HepG2 (cell line): Measurements from ENCODE around the gene TCEA3. TPM values are rescaled to one million over a fixed set of nuclear protein-coding genes. Genes with fewer than 3 reads are reported as not detected.

ENCODE experiments used
- CENPBD1 ChIP-seq: sonication (generic); formaldehyde crosslinking; IDR thresholded peaks from 2 replicates; pipeline ENCODE4 v1.8.0; 2022; ENCODE audit warnings: missing genetic modification reagents, low read depth, mild to moderate bottlenecking, borderline replicate concordance
- FOXO1 ChIP-seq: sonication (generic); formaldehyde crosslinking; IDR thresholded peaks from 2 replicates; pipeline ENCODE4 v1.4.0; 2020; ENCODE audit warnings: missing genetic modification reagents
- HNRNPUL1 ChIP-seq: fragments of 200-400 bp; formaldehyde crosslinking; IDR thresholded peaks from 2 replicates; pipeline ENCODE4 v1.6.1; 2017; ENCODE audit warnings: low read depth, mild to moderate bottlenecking, low read length, moderate library complexity
- LCORL ChIP-seq, 2 experiments: fragments of 450-650 bp in 1 of 2; sonication (generic) in 1 of 2; formaldehyde crosslinking in 1 of 2; IDR thresholded peaks; 2 replicates each; pipeline versions ENCODE4 v1.5.0 to v1.6.1; 2017 to 2020; ENCODE audit warnings: antibody characterized with exemption in 1 of 2, missing genetic modification reagents in 1 of 2
- MIER2 ChIP-seq: IDR thresholded peaks from 2 replicates; pipeline ENCODE4 v1.6.1; 2016; ENCODE audit warnings: missing biosample characterization, missing genetic modification reagents
- NR1H2 ChIP-seq: sonication (generic); formaldehyde crosslinking; IDR thresholded peaks from 2 replicates; pipeline ENCODE4 v1.8.1; 2022; ENCODE audit warnings: low read depth, missing genetic modification reagents, borderline replicate concordance
- POGZ ChIP-seq: sonication (generic); formaldehyde crosslinking; IDR thresholded peaks from 2 replicates; pipeline ENCODE4 v1.4.0; 2020; ENCODE audit warnings: mild to moderate bottlenecking, missing genetic modification reagents
- RARA ChIP-seq: IDR thresholded peaks from 2 replicates; pipeline ENCODE4 v1.6.1; 2016; ENCODE audit warnings: missing genetic modification reagents, missing compliant biosample characterization
- RARG ChIP-seq: sonication (generic); formaldehyde crosslinking; IDR thresholded peaks from 2 replicates; pipeline ENCODE4 v1.4.0; 2020; ENCODE audit warnings: low read depth, mild to moderate bottlenecking, missing genetic modification reagents
- SP1 ChIP-seq, 2 experiments: fragments of 450-650 bp in 1 of 2; sonication (generic) in 1 of 2; formaldehyde crosslinking in 1 of 2; IDR thresholded peaks; 2 replicates each; pipeline versions ENCODE4 v1.4.0 to v1.6.1; 2016 to 2020; ENCODE audit warnings: missing genetic modification reagents in 1 of 2
- SPEN ChIP-seq: sonication (generic); formaldehyde crosslinking; IDR thresholded peaks from 2 replicates; pipeline ENCODE4 v1.5.1; 2020; ENCODE audit warnings: low read depth, mild to moderate bottlenecking, missing genetic modification reagents
- TBP ChIP-seq: sonication (generic); formaldehyde crosslinking; IDR thresholded peaks from 2 replicates; pipeline ENCODE4 v1.5.0; 2020; ENCODE audit warnings: missing genetic modification reagents
- TSC22D2 ChIP-seq: sonication (generic); formaldehyde crosslinking; IDR thresholded peaks from 2 replicates; pipeline ENCODE4 v1.5.1; 2020; ENCODE audit warnings: missing genetic modification reagents, mild to moderate bottlenecking, borderline replicate concordance
- YY1 ChIP-seq: IDR thresholded peaks from 2 replicates; pipeline ENCODE4 v1.6.1; 2011; ENCODE audit warnings: low read length, low read depth, moderate library complexity, mild to moderate bottlenecking; ENCODE audit not compliant: insufficient read depth, insufficient replicate concordance
- ZBTB10 ChIP-seq: sonication (generic); formaldehyde crosslinking; IDR thresholded peaks from 2 replicates; pipeline ENCODE4 v1.4.0; 2020; ENCODE audit warnings: missing genetic modification reagents, borderline replicate concordance
- ZBTB25 ChIP-seq: IDR thresholded peaks from 2 replicates; pipeline ENCODE4 v1.6.1; 2018; ENCODE audit warnings: missing genetic modification reagents
- ZNF251 ChIP-seq: sonication (generic); formaldehyde crosslinking; IDR thresholded peaks from 2 replicates; pipeline ENCODE4 v1.9.0; 2021; ENCODE audit warnings: mild to moderate bottlenecking, missing genetic modification reagents
- polyA plus RNA-seq, 8 experiments: library from polyadenylated mRNA; depleted of rRNA in 3 of 8; stranded (reverse) in 7 of 8; unstranded in 1 of 8; fragments of >200 nt; fragmentation: Illumina TruSeq in 4 of 8; extraction: Trizol in 4 of 8; gene quantifications; 2 replicates each; pipeline versions ENCODE4 v1.2.1 to v1.2.3, GENCODE V29; 2011 to 2016; ENCODE audit warnings: low read depth in 4 of 8, missing spikeins in 1 of 8, mixed read lengths in 1 of 8; ENCODE audit not compliant: insufficient read depth in 1 of 8
- total RNA-seq, 5 experiments: library from RNA; depleted of rRNA; stranded (reverse); fragments of >200 nt; fragmentation: Illumina TruSeq; extraction: Trizol; gene quantifications; 2 replicates each; pipeline ENCODE4 v1.2.3, GENCODE V29; 2016; ENCODE audit warnings: low read depth in 1 of 5
- TF ChIP-seq, protein P1 (sequence below): sonication (generic); formaldehyde crosslinking; IDR thresholded peaks from 2 replicates; pipeline ENCODE4 v1.5.0; 2020; ENCODE audit warnings: mild to moderate bottlenecking, missing genetic modification reagents
- TF ChIP-seq, protein P2 (sequence below): IDR thresholded peaks from 2 replicates; pipeline ENCODE4 v1.6.1; 2016; ENCODE audit warnings: missing compliant biosample characterization, missing genetic modification reagents, borderline replicate concordance

TCEA3 gene
- total and polyA plus RNA-seq, 2 of the 13 experiments (the other 11 are each of a cell fraction or from before 2014, with no cell fraction given), result 55.5 to 84.6 TPM

- no peak for TF ChIP-seq CENPBD1
- no peak for TF ChIP-seq YY1
- no peak for TF ChIP-seq ZBTB10 (CRISPR knock-in tag)
- TF ChIP-seq SPEN (CRISPR knock-in tag), result peak; percentile 69; the same call in 1 of the 2 replicates
- TF ChIP-seq NR1H2 (CRISPR knock-in tag), result no peak
- TF ChIP-seq MIER2 (CRISPR knock-in tag), result no peak; the same call in 1 of the 2 replicates
- 0 out of 2 replicates have a peak, but pooled peaks have one; percentile 6 for TF ChIP-seq ZBTB25 (CRISPR knock-in tag)
- TF ChIP-seq RARG (CRISPR knock-in tag), result no peak
- peak; percentile 71; the same call in 1 of the 2 replicates for TF ChIP-seq HNRNPUL1
- no peak for TF ChIP-seq LCORL (IDR thresholded peaks at IDR 0.05)
- peak; percentile 98 for TF ChIP-seq LCORL (CRISPR knock-in tag; IDR thresholded peaks at IDR 0.05)
- TF ChIP-seq SP1 (IDR thresholded peaks at IDR 0.05), result no peak
- no peak for TF ChIP-seq SP1 (CRISPR knock-in tag; IDR thresholded peaks at IDR 0.05)
- TF ChIP-seq TSC22D2 (CRISPR knock-in tag), result no peak
- TF ChIP-seq RARA, result no peak
- TF ChIP-seq, protein P1, sequence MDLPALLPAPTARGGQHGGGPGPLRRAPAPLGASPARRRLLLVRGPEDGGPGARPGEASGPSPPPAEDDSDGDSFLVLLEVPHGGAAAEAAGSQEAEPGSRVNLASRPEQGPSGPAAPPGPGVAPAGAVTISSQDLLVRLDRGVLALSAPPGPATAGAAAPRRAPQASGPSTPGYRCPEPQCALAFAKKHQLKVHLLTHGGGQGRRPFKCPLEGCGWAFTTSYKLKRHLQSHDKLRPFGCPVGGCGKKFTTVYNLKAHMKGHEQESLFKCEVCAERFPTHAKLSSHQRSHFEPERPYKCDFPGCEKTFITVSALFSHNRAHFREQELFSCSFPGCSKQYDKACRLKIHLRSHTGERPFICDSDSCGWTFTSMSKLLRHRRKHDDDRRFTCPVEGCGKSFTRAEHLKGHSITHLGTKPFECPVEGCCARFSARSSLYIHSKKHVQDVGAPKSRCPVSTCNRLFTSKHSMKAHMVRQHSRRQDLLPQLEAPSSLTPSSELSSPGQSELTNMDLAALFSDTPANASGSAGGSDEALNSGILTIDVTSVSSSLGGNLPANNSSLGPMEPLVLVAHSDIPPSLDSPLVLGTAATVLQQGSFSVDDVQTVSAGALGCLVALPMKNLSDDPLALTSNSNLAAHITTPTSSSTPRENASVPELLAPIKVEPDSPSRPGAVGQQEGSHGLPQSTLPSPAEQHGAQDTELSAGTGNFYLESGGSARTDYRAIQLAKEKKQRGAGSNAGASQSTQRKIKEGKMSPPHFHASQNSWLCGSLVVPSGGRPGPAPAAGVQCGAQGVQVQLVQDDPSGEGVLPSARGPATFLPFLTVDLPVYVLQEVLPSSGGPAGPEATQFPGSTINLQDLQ, result no peak; the same call in 1 of the 2 replicates
- TF ChIP-seq FOXO1 (CRISPR knock-in tag), result no peak
- no peak for TF ChIP-seq ZNF251 (CRISPR knock-in tag)
- TF ChIP-seq, protein P2, sequence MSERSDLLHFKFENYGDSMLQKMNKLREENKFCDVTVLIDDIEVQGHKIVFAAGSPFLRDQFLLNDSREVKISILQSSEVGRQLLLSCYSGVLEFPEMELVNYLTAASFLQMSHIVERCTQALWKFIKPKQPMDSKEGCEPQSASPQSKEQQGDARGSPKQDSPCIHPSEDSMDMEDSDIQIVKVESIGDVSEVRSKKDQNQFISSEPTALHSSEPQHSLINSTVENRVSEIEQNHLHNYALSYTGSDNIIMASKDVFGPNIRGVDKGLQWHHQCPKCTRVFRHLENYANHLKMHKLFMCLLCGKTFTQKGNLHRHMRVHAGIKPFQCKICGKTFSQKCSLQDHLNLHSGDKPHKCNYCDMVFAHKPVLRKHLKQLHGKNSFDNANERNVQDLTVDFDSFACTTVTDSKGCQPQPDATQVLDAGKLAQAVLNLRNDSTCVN (CRISPR knock-in tag), result 0 out of 2 replicates have a peak, but pooled peaks have one; percentile 53
- no peak for TF ChIP-seq TBP (CRISPR knock-in tag)
- TF ChIP-seq POGZ (CRISPR knock-in tag), result no peak
Observed at GRCh38 chr1:23423415-23424292, 894 bp downstream of the TCEA3 start (continued).
